ENCODE results near the gene MAMLD1. TPM values are rescaled to one million over a fixed set of nuclear protein-coding genes. Genes with fewer than 3 reads are reported as not detected.

The MAMLD1 gene
- total RNA-seq, 4 donors from 2014 or later: 2.2 to 7.3 (median 3.9) TPM

GRCh38 chrX:150348365-150348764 lies 14.8 kb upstream of the MAMLD1 start:
- Histone ChIP-seq H3K4me1 (no peaks in the 10 kb centered on the region), H3K36me3 (no peaks in the 10 kb centered on the region), H3K27ac (no peak overlapping the region), H3K9me3 (no peaks in the 10 kb centered on the region), H3K27me3 (no peaks in the 10 kb centered on the region), H3K4me3 (no peak overlapping the region)
- TF ChIP-seq POLR2AphosphoS5 (IDR thresholded peaks at IDR 0.05) (no peak), POLR2A (IDR thresholded peaks at IDR 0.05) (no peak), EP300 (IDR thresholded peaks at IDR 0.05) (no peak), CTCF (IDR thresholded peaks at IDR 0.05) (no peak)
- ATAC-seq: no peak
- 40 to 67% methylated on average over 1 of the region's 4 CpGs for WGBS, 2 donors (ENCODE audit: low coverage in 1 of 2)

GRCh38 chrX:150352114-150352513 lies 11.0 kb upstream of the MAMLD1 start:
- Histone ChIP-seq H3K27ac (no peak overlapping the region), H3K4me3 (no peak overlapping the region), H3K27me3 (no peaks in the 10 kb centered on the region), H3K4me1 (no peaks in the 10 kb centered on the region), H3K36me3 (no peaks in the 10 kb centered on the region), H3K9me3 (no peaks in the 10 kb centered on the region)
- 52% methylated on average over 2 of the region's 3 CpGs; no CpG with 5 or more reads in 1 of the 2 donors for WGBS, 2 donors (ENCODE audit: low coverage in 1 of 2)
- ATAC-seq: no peak
- no peak for TF ChIP-seq POLR2A (IDR thresholded peaks at IDR 0.05)
- no peak for TF ChIP-seq CTCF (IDR thresholded peaks at IDR 0.05)
- TF ChIP-seq POLR2AphosphoS5 (IDR thresholded peaks at IDR 0.05): no peak
- no peak for TF ChIP-seq EP300 (IDR thresholded peaks at IDR 0.05)

GRCh38 chrX:150352581-150352980 lies 10.5 kb upstream of the MAMLD1 start:
- no peak overlapping the region for H3K4me3 ChIP-seq
- no peaks in the 10 kb centered on the region for H3K27me3 ChIP-seq
- H3K4me1 ChIP-seq: no peaks in the 10 kb centered on the region
- 32 to 42% methylated on average over 3 to 4 of the region's 4 CpGs for WGBS, 2 donors (ENCODE audit: low coverage in 1 of 2)
- H3K9me3 ChIP-seq: no peaks in the 10 kb centered on the region
- TF ChIP-seq POLR2A (IDR thresholded peaks at IDR 0.05): no peak
- no peak for TF ChIP-seq POLR2AphosphoS5 (IDR thresholded peaks at IDR 0.05)
- no peak for TF ChIP-seq CTCF (IDR thresholded peaks at IDR 0.05)
- no peak for TF ChIP-seq EP300 (IDR thresholded peaks at IDR 0.05)
- no peaks in the 10 kb centered on the region for H3K36me3 ChIP-seq
- H3K27ac ChIP-seq: no peak overlapping the region
- ATAC-seq: no peak

GRCh38 chrX:150355913-150356312 lies 7.2 kb upstream of the MAMLD1 start:
- H3K4me1 ChIP-seq: peaks cover 0 to 1% (median 0%) of the 10 kb centered on the region in 3 donors
- no peaks in the 10 kb centered on the region for H3K27me3 ChIP-seq
- no peaks in the 10 kb centered on the region for H3K36me3 ChIP-seq
- H3K9me3 ChIP-seq: no peaks in the 10 kb centered on the region
- no peak for TF ChIP-seq EP300 (IDR thresholded peaks at IDR 0.05)
- TF ChIP-seq POLR2AphosphoS5 (IDR thresholded peaks at IDR 0.05): no peak
- TF ChIP-seq POLR2A (IDR thresholded peaks at IDR 0.05): no peak
- no peak for TF ChIP-seq CTCF (IDR thresholded peaks at IDR 0.05)
- no peak overlapping the region for H3K27ac ChIP-seq
- 100% methylated on average over 1 to 2 of the region's 3 CpGs for WGBS, 2 donors (ENCODE audit: low coverage in 1 of 2)
- H3K4me3 ChIP-seq: no peak overlapping the region
- no peak for ATAC-seq

- no peaks in the 10 kb centered on the region for H3K9me3 ChIP-seq
- ATAC-seq: no peak
- no peaks in the 10 kb centered on the region for H3K27me3 ChIP-seq
- H3K4me3 ChIP-seq: no peak overlapping the region
- no CpG with 5 or more reads among the region's 1 CpG for WGBS, 2 donors (ENCODE audit: low coverage in 1 of 2)
- peaks cover 0 to 15% (median 9%) of the 10 kb centered on the region in 3 donors for H3K4me1 ChIP-seq
- H3K27ac ChIP-seq: no peak overlapping the region
- no peaks in the 10 kb centered on the region for H3K36me3 ChIP-seq
- TF ChIP-seq EP300 (IDR thresholded peaks at IDR 0.05) (no peak), POLR2A (IDR thresholded peaks at IDR 0.05) (no peak), CTCF (IDR thresholded peaks at IDR 0.05) (no peak), POLR2AphosphoS5 (IDR thresholded peaks at IDR 0.05) (no peak)
Measured at GRCh38 chrX:150357790-150358189, 5.3 kb upstream of the MAMLD1 start.

All from gastroesophageal sphincter (tissue), 4 donors.